ENCODE data around the gene NCF4.

Gene NCF4

DNA sequence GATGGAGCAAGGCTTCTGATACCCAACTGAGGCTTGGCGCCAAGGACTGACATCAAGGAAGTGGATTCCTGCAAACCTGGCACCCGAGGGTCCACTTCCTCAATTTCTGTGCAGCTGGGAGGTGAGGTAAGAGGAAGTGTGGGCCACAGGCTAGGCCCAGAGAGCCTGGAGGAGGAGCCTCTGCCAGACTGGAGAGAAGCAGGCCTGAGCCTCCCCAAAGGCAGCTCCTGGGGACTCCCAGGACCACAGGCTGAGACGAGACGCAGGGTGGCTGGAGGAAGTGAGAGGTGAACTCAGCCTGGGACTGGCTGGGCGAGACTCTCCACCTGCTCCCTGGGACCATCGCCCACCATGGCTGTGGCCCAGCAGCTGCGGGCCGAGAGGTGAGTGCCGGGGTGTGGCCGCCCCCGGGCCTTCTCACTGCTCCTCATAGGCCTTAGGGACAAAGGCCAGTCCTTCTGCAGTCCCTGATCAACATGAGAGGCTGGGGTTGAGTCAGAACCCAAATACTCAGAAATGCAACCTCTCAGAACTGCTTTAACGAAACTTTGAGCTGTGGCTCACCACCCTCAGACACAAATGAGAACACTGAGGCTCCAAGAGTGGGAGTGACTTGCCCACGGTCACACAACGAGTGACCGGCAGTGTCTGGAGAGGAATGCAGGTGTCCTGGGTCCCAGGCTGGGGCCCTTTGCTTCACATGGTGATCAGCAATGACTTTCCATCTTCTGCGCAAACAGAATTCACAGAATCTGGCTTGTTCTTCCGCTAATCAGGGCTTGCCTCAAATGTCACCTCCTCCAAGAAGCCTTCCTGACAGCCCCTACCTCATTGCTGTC, at the start of gene NCF4:
Gene NCF4 (plus strand): TSS at position 186 of the 839 bp plus-strand sequence. CDS start 166 bp downstream, at position 352.
- DNase-seq (ENCODE audit: low spot score), result peak; percentile 87
- TF ChIP-seq, protein P1, sequence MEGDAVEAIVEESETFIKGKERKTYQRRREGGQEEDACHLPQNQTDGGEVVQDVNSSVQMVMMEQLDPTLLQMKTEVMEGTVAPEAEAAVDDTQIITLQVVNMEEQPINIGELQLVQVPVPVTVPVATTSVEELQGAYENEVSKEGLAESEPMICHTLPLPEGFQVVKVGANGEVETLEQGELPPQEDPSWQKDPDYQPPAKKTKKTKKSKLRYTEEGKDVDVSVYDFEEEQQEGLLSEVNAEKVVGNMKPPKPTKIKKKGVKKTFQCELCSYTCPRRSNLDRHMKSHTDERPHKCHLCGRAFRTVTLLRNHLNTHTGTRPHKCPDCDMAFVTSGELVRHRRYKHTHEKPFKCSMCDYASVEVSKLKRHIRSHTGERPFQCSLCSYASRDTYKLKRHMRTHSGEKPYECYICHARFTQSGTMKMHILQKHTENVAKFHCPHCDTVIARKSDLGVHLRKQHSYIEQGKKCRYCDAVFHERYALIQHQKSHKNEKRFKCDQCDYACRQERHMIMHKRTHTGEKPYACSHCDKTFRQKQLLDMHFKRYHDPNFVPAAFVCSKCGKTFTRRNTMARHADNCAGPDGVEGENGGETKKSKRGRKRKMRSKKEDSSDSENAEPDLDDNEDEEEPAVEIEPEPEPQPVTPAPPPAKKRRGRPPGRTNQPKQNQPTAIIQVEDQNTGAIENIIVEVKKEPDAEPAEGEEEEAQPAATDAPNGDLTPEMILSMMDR (IDR thresholded peaks at IDR 0.05; ENCODE audit: extremely low read depth, insufficient read depth, missing control alignments), result no peak
- in situ Hi-C loops (cut with MboI; ENCODE audit: low pct_unique_long_range_greater_than_20kb, low sequenced_read_pairs, unreplicated experiment), result no loop called here

DNA sequence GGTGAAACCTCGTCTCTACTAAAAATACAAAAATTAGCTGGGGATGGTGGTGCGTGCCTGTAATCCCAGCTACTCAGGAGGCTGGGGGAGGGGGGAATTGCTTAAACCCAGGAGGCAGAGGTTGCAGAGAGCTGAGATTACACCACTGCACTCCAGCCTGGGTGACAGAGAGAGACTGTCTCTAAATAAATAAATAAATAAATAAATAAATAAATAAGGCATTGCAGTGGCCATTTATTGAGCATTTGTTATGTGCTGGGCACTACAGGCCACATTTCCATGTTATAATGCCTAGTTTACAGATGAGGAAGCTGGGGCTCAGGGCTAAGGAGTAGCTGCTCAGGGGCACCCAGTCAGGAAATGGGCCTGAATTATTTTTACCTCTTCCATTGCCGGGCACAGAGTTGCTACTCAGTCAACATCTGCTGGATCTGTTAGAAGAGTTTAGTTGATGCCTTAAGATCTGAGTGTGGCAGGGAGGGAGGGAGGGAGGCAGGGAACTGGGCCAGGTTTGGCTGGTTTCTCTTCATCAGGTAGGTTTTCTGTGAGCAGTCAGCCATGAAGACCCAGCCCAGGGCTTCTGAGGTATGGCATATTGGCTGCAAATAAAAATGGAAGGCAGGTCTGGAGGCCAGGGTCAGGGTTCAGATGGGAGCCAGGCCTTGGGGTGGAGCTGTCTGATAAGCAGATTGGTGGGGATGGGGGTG, 49.6 kb upstream of the NCF4 start:
- no peak for DNase-seq (ENCODE audit: low spot score)
- TF ChIP-seq, protein P1 (IDR thresholded peaks at IDR 0.05; ENCODE audit: extremely low read depth, insufficient read depth, missing control alignments), result no peak
- in situ Hi-C loops (cut with MboI; ENCODE audit: low pct_unique_long_range_greater_than_20kb, low sequenced_read_pairs, unreplicated experiment), result no loop called here

DNA sequence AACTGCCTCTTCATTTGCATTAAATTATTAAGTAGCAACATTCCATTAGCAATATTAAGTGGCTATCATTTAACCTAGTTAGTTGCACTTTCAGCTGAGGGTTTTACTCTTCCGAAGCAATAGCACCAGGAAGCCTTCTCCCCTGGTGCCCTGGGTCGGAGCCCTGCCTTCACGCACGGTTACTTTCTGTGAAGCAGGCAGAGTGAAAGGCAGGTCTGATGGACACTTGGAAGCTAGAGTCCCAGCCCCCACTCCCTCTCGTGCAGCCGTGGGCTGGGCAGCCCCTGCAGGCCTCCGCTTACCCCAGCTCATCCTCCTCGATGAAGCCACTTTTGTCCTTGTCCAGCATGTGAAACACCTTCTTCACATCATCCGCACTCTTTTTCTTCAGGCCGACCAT, 46.0 kb upstream of the NCF4 start:
- in situ Hi-C loops (cut with MboI; ENCODE audit: low pct_unique_long_range_greater_than_20kb, low sequenced_read_pairs, unreplicated experiment), result no loop called here
- TF ChIP-seq, protein P1 (IDR thresholded peaks at IDR 0.05; ENCODE audit: extremely low read depth, insufficient read depth, missing control alignments), result no peak

DNA sequence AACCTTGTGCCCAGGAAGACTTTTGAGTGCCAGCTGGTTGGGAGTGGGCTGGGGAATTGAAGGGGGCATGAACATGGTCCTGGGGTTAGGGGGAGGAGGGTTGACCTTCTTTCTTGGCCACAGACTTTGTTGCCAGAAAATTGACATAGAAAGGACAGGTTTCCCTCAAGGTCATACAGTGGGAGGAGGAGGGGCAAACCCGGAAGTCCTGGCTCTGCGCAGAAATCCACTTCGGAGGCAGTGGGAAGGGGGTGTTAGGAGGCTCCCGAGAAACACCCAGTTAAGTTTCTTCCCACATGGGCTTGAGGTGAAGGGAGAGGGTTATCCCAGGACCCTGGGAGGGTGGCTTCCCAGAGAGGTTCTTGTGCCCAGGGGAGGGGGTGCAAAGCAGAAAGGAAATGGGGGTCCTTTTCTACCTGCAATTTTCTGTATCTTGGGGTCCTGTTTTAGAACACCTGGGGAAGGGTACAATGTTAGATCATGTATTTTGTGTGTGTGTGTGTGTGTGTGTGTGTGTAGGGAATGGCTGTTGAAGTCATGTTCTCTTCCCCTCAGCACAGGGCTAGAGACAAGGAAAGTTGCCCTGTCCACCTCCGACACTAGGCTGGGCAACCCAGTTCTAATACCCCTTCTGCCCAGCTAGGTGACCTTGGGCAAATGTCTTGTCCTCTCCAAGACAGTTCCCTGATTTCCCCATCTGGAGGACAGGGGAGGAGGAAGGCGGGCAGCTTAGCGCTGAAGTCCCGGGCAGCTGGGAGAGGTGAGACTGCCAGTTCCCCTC, 45.1 kb upstream of the NCF4 start:
- TF ChIP-seq, protein P1 (IDR thresholded peaks at IDR 0.05; ENCODE audit: extremely low read depth, insufficient read depth, missing control alignments), result no peak
- in situ Hi-C loops (cut with MboI; ENCODE audit: low pct_unique_long_range_greater_than_20kb, low sequenced_read_pairs, unreplicated experiment), result no loop called here

More for the DNA sequence above, 46.0 kb upstream of the NCF4 start:
- DNase-seq (ENCODE audit: low spot score), result no peak

DNA sequence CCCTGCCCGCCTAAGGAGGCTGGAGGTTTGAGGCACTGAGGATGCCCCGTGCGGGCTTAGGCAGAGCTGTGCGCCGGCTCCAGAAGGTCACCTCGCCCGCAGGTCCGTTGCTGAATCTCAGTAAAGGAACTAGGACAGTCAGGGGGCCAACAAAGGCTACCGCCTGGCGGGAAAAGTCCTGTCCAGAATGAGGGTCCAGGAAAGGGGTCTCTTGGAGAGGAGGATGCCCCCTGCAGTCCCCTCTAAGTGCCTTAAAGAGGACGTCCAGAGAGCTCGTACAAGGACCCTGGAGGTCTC, 44.5 kb upstream of the NCF4 start:
- TF ChIP-seq, protein P1 (IDR thresholded peaks at IDR 0.05; ENCODE audit: extremely low read depth, insufficient read depth, missing control alignments), result no peak
- no peak for DNase-seq (ENCODE audit: low spot score)
- in situ Hi-C loops (cut with MboI; ENCODE audit: low pct_unique_long_range_greater_than_20kb, low sequenced_read_pairs, unreplicated experiment), result no loop called here

More for the DNA sequence above, 45.1 kb upstream of the NCF4 start:
- no peak for DNase-seq (ENCODE audit: low spot score)

Data from GM13977 (cell line).